Activated T-helper 1 cell treated with anti-CD3 and anti-CD28 coated beads, Interleukin-12 subunit alpha, Interleukin-12 subunit beta, Interleukin-2, Interleukin-4 antibody, amounts not matched to agents 30 ng/mL and 10 ng/mL and 1 ng/mL, durations not matched to agents 14 hours and 24 hours and 36 hours (primary cell): Measurements from ENCODE around the gene CDCA4. TPM values are rescaled to one million over a fixed set of nuclear protein-coding genes. Genes with fewer than 3 reads are reported as not detected.

Experiments used
- DNase-seq: peaks from one replicate; pipeline ENCODE4 v3.0.0; 2021; ENCODE audit warnings: low spot score
- H3K27ac Mint-ChIP-seq: one replicate; pipeline ENCODE4 v1.8.0; 2021; ENCODE audit warnings: mild to moderate bottlenecking, mixed read lengths
- H3K27me3 Mint-ChIP-seq: one replicate; pipeline ENCODE4 v1.8.0; 2022; ENCODE audit warnings: mild to moderate bottlenecking, moderate library complexity, mixed read lengths; ENCODE audit not compliant: insufficient read depth
- H3K36me3 Mint-ChIP-seq: one replicate; pipeline ENCODE4 v1.8.0; 2021; ENCODE audit warnings: low read depth, mixed read lengths
- H3K4me1 Mint-ChIP-seq: one replicate; pipeline ENCODE4 v1.8.0; 2021; ENCODE audit warnings: low read depth, mixed read lengths
- H3K4me3 Mint-ChIP-seq: one replicate; pipeline ENCODE4 v1.8.0; 2021; ENCODE audit warnings: mild to moderate bottlenecking, moderate library complexity, mixed read lengths
- H3K9me3 Mint-ChIP-seq: one replicate; pipeline ENCODE4 v1.8.0; 2021; ENCODE audit warnings: mixed read lengths
- intact Hi-C: fragments of 100-400 bp; cut with micrococcal nuclease; formaldehyde crosslinking; loops from one replicate; pipeline ENCODE4 v1.15.1; 2024
- total RNA-seq: library from RNA; stranded (reverse); gene quantifications from 2 replicates; pipeline ENCODE4 v1.2.3, GENCODE V29; 2022

CDCA4 gene
- total RNA-seq, 1 donor from 2014 or later: 62.5 TPM

GRCh38 chr14:104983231-104983721 is 37.6 kb downstream of the CDCA4 start:
- Mint-ChIP-seq H3K27ac (no peak overlapping the region), H3K36me3 (no peaks in the 10 kb centered on the region), H3K4me3 (no peak overlapping the region), H3K4me1 (no peaks in the 10 kb centered on the region), H3K9me3 (no peaks in the 10 kb centered on the region), H3K27me3 (peaks cover 20% of the 10 kb centered on the region)
- intact Hi-C loops: no loop called here
- no peak for DNase-seq

- intact Hi-C loops: no loop called here
- DNase-seq: no peak
Observed at GRCh38 chr14:104982548-104983230, 38.2 kb downstream of the CDCA4 start.

GRCh38 chr14:104981699-104982541 is 39.0 kb downstream of the CDCA4 start:
- peaks cover 16% of the 10 kb centered on the region for H3K27me3 Mint-ChIP-seq
- H3K4me1 Mint-ChIP-seq: no peaks in the 10 kb centered on the region
- H3K36me3 Mint-ChIP-seq: no peaks in the 10 kb centered on the region
- intact Hi-C loops: no loop called here
- no peaks in the 10 kb centered on the region for H3K9me3 Mint-ChIP-seq
- DNase-seq: no peak
- H3K4me3 Mint-ChIP-seq: no peak overlapping the region
- H3K27ac Mint-ChIP-seq: no peak overlapping the region

More at GRCh38 chr14:104982548-104983230, 38.2 kb downstream of the CDCA4 start:
- Mint-ChIP-seq H3K9me3 (no peaks in the 10 kb centered on the region), H3K27ac (no peak overlapping the region), H3K4me1 (no peaks in the 10 kb centered on the region), H3K27me3 (peaks cover 17% of the 10 kb centered on the region), H3K4me3 (no peak overlapping the region), H3K36me3 (no peaks in the 10 kb centered on the region)

- Mint-ChIP-seq H3K27me3 (peaks cover 19% of the 10 kb centered on the region), H3K4me3 (no peak overlapping the region), H3K27ac (no peak overlapping the region), H3K9me3 (no peaks in the 10 kb centered on the region), H3K36me3 (no peaks in the 10 kb centered on the region), H3K4me1 (peaks cover 6% of the 10 kb centered on the region)
- intact Hi-C loops: no loop called here
- DNase-seq: no peak
Observed at GRCh38 chr14:104980611-104981531, 40.0 kb downstream of the CDCA4 start.

DNA sequence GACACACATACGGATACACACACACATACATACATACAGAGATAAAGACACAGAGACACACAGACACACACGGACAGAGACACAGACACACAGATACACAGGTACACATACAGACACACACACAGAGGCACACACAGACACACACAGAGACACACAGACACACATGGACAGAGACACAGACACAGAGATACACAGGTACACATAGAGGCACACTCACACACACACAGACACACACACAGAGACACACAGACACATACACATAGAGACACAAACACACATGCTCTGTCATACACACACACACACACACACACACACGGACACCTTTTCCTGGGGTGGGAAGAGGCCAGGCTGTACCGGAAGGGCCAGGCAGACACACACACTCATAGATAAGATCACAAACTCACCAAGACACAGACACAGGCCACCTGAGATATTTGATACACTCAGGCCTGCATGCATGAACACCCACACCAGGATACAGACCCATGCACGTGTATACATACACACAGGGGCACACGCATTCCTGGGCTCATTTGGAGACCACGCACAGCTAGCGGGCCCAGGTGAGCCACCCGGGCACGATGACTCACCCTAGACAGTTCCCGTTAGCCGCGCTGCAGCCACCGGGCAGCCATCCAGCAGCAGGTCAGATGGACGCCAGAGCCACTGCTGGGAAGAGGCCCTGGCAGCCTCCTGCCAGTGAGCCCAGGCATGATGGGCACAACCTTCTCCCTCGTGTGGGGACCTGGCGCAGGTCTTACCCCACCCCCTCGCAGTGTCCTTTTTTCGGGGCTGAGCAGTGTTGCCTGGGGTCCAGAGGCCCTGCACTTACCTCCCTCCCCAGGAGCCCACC is 40.9 kb downstream of the CDCA4 start:
- no peak for DNase-seq
- H3K36me3 Mint-ChIP-seq: no peaks in the 10 kb centered on the region
- intact Hi-C loops: loop anchor here (5.0 kb wide), 2 partner anchors 48 to 372 kb away; no protein-coding TSS in a partner anchor
- peak overlapping the region; percentile 1 for H3K4me3 Mint-ChIP-seq
- H3K27ac Mint-ChIP-seq: no peak overlapping the region
- H3K9me3 Mint-ChIP-seq: no peaks in the 10 kb centered on the region
- H3K4me1 Mint-ChIP-seq: peaks cover 11% of the 10 kb centered on the region
- peaks cover 19% of the 10 kb centered on the region for H3K27me3 Mint-ChIP-seq

GRCh38 chr14:104978746-104979691 is 41.9 kb downstream of the CDCA4 start:
- H3K36me3 Mint-ChIP-seq: no peaks in the 10 kb centered on the region
- no peaks in the 10 kb centered on the region for H3K9me3 Mint-ChIP-seq
- H3K27ac Mint-ChIP-seq: no peak overlapping the region
- no peak for DNase-seq
- peaks cover 22% of the 10 kb centered on the region for H3K27me3 Mint-ChIP-seq
- intact Hi-C loops: loop anchor here (5.0 kb wide), 2 partner anchors 47 to 373 kb away; no protein-coding TSS in a partner anchor
- H3K4me1 Mint-ChIP-seq: peaks cover 11% of the 10 kb centered on the region
- peak overlapping the region; percentile 19 for H3K4me3 Mint-ChIP-seq

- intact Hi-C loops: loop anchor here (2.0 to 5.0 kb wide), 3 partner anchors 46 to 374 kb away; no protein-coding TSS in a partner anchor
- H3K36me3 Mint-ChIP-seq: no peaks in the 10 kb centered on the region
- no peak within 1 kb of the TSS for H3K27ac Mint-ChIP-seq
- no peaks in the 10 kb centered on the region for H3K9me3 Mint-ChIP-seq
- peaks cover 11% of the 10 kb centered on the region for H3K4me1 Mint-ChIP-seq
- H3K4me3 Mint-ChIP-seq: peak within 1 kb of the TSS; percentile 81
- H3K27me3 Mint-ChIP-seq: peaks cover 22% of the 10 kb centered on the region
- peak; percentile 62 for DNase-seq
Observed at GRCh38 chr14:104977681-104978653, 42.9 kb downstream of the CDCA4 start, which contains the start of gene AHNAK2. Gene AHNAK2 (minus strand): TSS chr14:104978374. CDS start chr14:104978237, 137 bp downstream.

DNA sequence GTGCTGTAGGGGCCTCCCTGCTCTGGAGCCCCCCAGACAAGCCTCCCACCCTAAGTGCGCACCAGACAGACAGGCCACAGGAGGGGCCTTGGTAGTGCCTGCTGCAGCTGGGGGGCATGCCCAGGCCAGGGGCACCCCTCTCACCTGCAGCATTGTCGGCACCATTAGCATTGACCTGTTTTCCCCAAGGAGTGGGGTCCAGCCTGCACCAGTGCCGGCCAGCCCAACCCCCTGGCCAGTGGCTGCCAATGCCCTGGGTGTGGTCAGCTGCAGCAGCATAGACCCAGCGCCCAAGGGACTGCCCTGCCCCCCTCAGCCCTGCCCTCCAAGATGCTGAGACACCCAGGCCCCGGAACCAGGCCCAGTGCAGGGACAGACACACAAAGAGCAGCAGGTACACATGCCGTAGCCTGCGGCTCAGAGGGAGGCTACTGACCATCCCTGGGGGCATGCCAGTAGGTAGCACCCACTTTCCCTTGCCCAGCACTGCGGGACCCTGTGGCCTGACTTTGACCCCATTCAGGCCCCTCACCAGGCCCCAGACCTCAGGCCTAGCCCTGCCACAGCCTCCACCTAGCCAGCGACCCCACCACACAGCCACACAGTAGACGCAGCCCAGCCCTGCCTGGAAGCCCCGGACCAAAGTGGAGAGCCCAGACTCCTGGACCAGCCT is 43.7 kb downstream of the CDCA4 start:
- no peak overlapping the region for H3K27ac Mint-ChIP-seq
- peaks cover 22% of the 10 kb centered on the region for H3K27me3 Mint-ChIP-seq
- no peaks in the 10 kb centered on the region for H3K9me3 Mint-ChIP-seq
- H3K4me3 Mint-ChIP-seq: peak overlapping the region; percentile 81
- peaks cover 11% of the 10 kb centered on the region for H3K4me1 Mint-ChIP-seq
- DNase-seq: no peak
- H3K36me3 Mint-ChIP-seq: no peaks in the 10 kb centered on the region
- intact Hi-C loops: loop anchor here (2.0 to 5.0 kb wide), 3 partner anchors 45 to 375 kb away; no protein-coding TSS in a partner anchor

DNA sequence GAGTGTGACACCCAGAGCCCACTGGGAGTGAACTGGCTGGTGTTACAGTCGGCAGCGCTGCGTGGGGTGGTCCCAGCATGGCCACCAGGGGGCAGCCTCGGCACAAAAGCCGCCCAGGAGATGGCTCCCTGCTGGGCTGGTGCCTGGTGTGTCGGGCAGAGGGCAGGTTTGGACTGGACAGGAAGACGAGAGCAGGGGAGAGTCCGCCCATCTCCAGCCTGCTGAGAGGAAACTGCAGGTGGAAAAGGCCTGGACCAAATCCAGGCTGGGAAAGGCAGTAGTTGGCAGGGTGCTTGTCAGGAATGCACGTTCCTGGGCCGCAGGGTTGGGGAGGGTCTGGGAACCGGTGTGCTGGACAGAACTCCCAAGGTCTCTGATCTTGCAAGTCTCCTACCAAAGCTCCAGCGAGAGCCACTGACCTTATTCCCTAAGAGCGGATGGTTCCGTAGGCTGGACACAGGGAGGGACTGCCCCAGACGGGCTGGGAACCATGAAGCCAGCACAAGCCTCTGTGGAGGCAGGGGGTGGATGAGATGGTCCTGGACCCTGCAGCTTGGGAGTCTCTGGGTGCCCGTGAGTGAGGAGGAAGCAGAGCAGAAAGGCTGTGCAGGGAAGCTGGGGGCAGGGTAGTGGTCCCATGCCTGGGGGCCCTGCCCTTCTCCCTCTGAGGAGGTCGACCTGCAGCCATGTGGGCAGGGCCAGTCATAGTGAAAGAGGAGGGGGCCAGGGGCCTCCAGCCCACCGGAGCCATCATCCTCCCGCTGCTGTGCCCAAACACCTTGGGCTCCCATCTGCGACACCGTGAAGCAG is 44.5 kb downstream of the CDCA4 start:
- peaks cover 24% of the 10 kb centered on the region for H3K27me3 Mint-ChIP-seq
- peak overlapping the region; percentile 35 for H3K27ac Mint-ChIP-seq
- H3K9me3 Mint-ChIP-seq: no peaks in the 10 kb centered on the region
- peak; percentile 77 for DNase-seq
- peak overlapping the region; percentile 64 for H3K4me3 Mint-ChIP-seq
- no peaks in the 10 kb centered on the region for H3K36me3 Mint-ChIP-seq
- peaks cover 11% of the 10 kb centered on the region for H3K4me1 Mint-ChIP-seq
- intact Hi-C loops: loop anchor here (1.0 to 5.0 kb wide), 5 partner anchors 44 to 376 kb away; partner anchors contain the start of gene CDCA4
